Liver (tissue), 9 donors: Measurements from ENCODE around the gene GRID1. TPM values are rescaled to one million over a fixed set of nuclear protein-coding genes. Genes with fewer than 3 reads are reported as not detected.

ENCODE experiments used
- DNase-seq: peaks from one replicate; pipeline ENCODE4 v3.0.0-alpha.2; 2017; ENCODE audit warnings: low spot score
- H3K27ac ChIP-seq, 2 donors: one replicate each; pipeline ENCODE4 v1.7.0; 2013; ENCODE audit warnings: inconsistent platforms in 2 of 2, low read length in 2 of 2, control low read depth in 1 of 2, low read depth in 1 of 2, mild to moderate bottlenecking in 1 of 2
- H3K27me3 ChIP-seq, 4 donors: one replicate each; pipeline versions ENCODE4 v1.6.1 to v1.7.0; 2013; ENCODE audit warnings: low read length in 3 of 4, inconsistent platforms in 1 of 4, mild to moderate bottlenecking in 1 of 4, moderate library complexity in 1 of 4; ENCODE audit not compliant: control insufficient read depth in 4 of 4, insufficient read depth in 4 of 4
- H3K36me3 ChIP-seq, 4 donors: one replicate each; pipeline versions ENCODE4 v1.6.1 to v1.7.0; 2013; ENCODE audit warnings: low read length in 3 of 4, mild to moderate bottlenecking in 3 of 4, low read depth in 1 of 4, moderate library complexity in 1 of 4; ENCODE audit not compliant: control insufficient read depth in 4 of 4, insufficient read depth in 3 of 4
- H3K4me1 ChIP-seq, 4 donors: one replicate each; pipeline versions ENCODE4 v1.6.1 to v1.7.0; 2013; ENCODE audit warnings: low read length in 3 of 4, mild to moderate bottlenecking in 3 of 4, moderate library complexity in 1 of 4; ENCODE audit not compliant: control insufficient read depth in 4 of 4, insufficient read depth in 4 of 4
- H3K4me3 ChIP-seq, 3 donors: one replicate each; pipeline versions ENCODE4 v1.6.1 to v1.7.0; 2013; ENCODE audit warnings: low read length in 3 of 3, control low read depth in 1 of 3, low read depth in 1 of 3, mild to moderate bottlenecking in 1 of 3
- H3K9ac ChIP-seq, 2 donors: one replicate each; pipeline ENCODE4 v1.7.0; 2013; ENCODE audit warnings: low read length in 2 of 2, mild to moderate bottlenecking in 2 of 2, moderate library complexity in 2 of 2, control low read depth in 1 of 2, low read depth in 1 of 2
- H3K9me3 ChIP-seq, 4 donors: one replicate each; pipeline versions ENCODE4 v1.6.1 to v1.7.0; 2013; ENCODE audit warnings: low read length in 3 of 4; ENCODE audit not compliant: control insufficient read depth in 4 of 4
- ATF3 ChIP-seq: IDR thresholded peaks from 2 replicates; pipeline ENCODE4 v1.6.1; 2016; ENCODE audit warnings: antibody characterized with exemption
- EGR1 ChIP-seq, 2 donors: IDR thresholded peaks; 2 replicates each; pipeline ENCODE4 v1.6.1; 2016 to 2018; ENCODE audit warnings: antibody characterized with exemption in 2 of 2, low read depth in 2 of 2
- FOXA1 ChIP-seq: IDR thresholded peaks from 2 replicates; pipeline ENCODE4 v1.6.1; 2016; ENCODE audit warnings: antibody characterized with exemption
- FOXA2 ChIP-seq: IDR thresholded peaks from 2 replicates; pipeline ENCODE4 v1.6.1; 2016; ENCODE audit warnings: antibody characterized with exemption
- GABPA ChIP-seq, 2 donors: IDR thresholded peaks in 1 of 2; conservative IDR thresholded peaks in 1 of 2; 2 replicates each; pipeline ENCODE4 v1.6.1; 2016; ENCODE audit warnings: antibody characterized with exemption in 2 of 2, mild to moderate bottlenecking in 1 of 2, moderate library complexity in 1 of 2
- HNF4A ChIP-seq, 2 donors: conservative IDR thresholded peaks; 2 replicates each; pipeline ENCODE4 v1.6.1; 2016; ENCODE audit warnings: antibody characterized with exemption in 2 of 2, mild to moderate bottlenecking in 2 of 2
- HNF4G ChIP-seq: IDR thresholded peaks from 2 replicates; pipeline ENCODE4 v1.6.1; 2016; ENCODE audit warnings: antibody characterized with exemption
- JUND ChIP-seq, 2 donors: IDR thresholded peaks; 2 replicates each; pipeline ENCODE4 v1.6.1; 2016; ENCODE audit warnings: antibody characterized with exemption in 2 of 2
- MAX ChIP-seq: IDR thresholded peaks from 2 replicates; pipeline ENCODE4 v1.6.1; 2016; ENCODE audit warnings: antibody characterized with exemption
- NR2F2 ChIP-seq: IDR thresholded peaks from 2 replicates; pipeline ENCODE4 v1.6.1; 2016; ENCODE audit warnings: antibody characterized with exemption
- RAD21 ChIP-seq, 2 donors: IDR thresholded peaks; 2 replicates each; pipeline ENCODE4 v1.6.1; 2016; ENCODE audit warnings: antibody characterized with exemption in 2 of 2, mild to moderate bottlenecking in 2 of 2
- RXRA ChIP-seq, 2 donors: IDR thresholded peaks; 2 replicates each; pipeline ENCODE4 v1.6.1; 2017 to 2018; ENCODE audit warnings: antibody characterized with exemption in 2 of 2, mild to moderate bottlenecking in 1 of 2
- SP1 ChIP-seq: IDR thresholded peaks from 2 replicates; pipeline ENCODE4 v1.6.1; 2018; ENCODE audit warnings: antibody characterized with exemption, mild to moderate bottlenecking
- TAF1 ChIP-seq: conservative IDR thresholded peaks from 2 replicates; pipeline ENCODE4 v1.6.1; 2016; ENCODE audit warnings: antibody characterized with exemption, mild to moderate bottlenecking
- YY1 ChIP-seq: IDR thresholded peaks from 2 replicates; pipeline ENCODE4 v1.6.1; 2016; ENCODE audit warnings: antibody characterized with exemption, mild to moderate bottlenecking
- ZBTB33 ChIP-seq: IDR thresholded peaks from 2 replicates; pipeline ENCODE4 v1.6.1; 2016; ENCODE audit warnings: antibody characterized with exemption
- whole genome bisulfite sequencing: extraction: QIAGEN DNeasy Blood & Tissue Kit; methylation state at CpG from one replicate; pipeline ENCODE4 v1.1.7; 2013; 5-methylcytosine and 5-hydroxymethylcytosine counted together
- polyA plus RNA-seq, 2 donors: library from polyadenylated mRNA; stranded (reverse) in 1 of 2; unstranded in 1 of 2; fragments of 200-250 nt in 1 of 2; fragments of >200 nt in 1 of 2; fragmentation: Nextera tagmentation in 1 of 2; extraction: Ambion mirVana in 1 of 2; gene quantifications; one replicate each; pipeline versions ENCODE4 v1.2.1 to v1.2.3, GENCODE V29; 2013 to 2015
- total RNA-seq, 2 donors: library from RNA; depleted of rRNA; stranded (reverse); fragments of >200 nt; gene quantifications; one replicate each; pipeline ENCODE4 v1.2.3, GENCODE V29; 2014
- TF ChIP-seq, protein P1 (sequence below): fragments of 150-350 bp; IDR thresholded peaks from 2 replicates; pipeline ENCODE4 v1.5.1; 2017; ENCODE audit warnings: improper control_type of control experiment, low read depth, low read length; ENCODE audit not compliant: missing input control
- donor health status: healthy.
- donor health status: healthy.
- donor health status: healthy.
- donor health status: healthy.
- donor health status: healthy.

GRID1 gene
- total and polyA plus RNA-seq, 4 donors = 0.09 to 0.17 (median 0.14) TPM; not detected in 1

- H3K4me3 ChIP-seq = no peak overlapping the region
These were observed 165.7 kb downstream of the GRID1 start for GRCh38 chr10:86200867-86201266.

GRCh38 chr10:86200269-86200668, 166.3 kb downstream of the GRID1 start:
- no peaks in the 10 kb centered on the region for H3K9me3 ChIP-seq
- no peaks in the 10 kb centered on the region for H3K36me3 ChIP-seq
- H3K4me1 ChIP-seq = no peaks in the 10 kb centered on the region
- no peak for DNase-seq
- H3K9ac ChIP-seq = no peak overlapping the region
- no peaks in the 10 kb centered on the region for H3K27me3 ChIP-seq
- TF ChIP-seq MAX (no peak), GABPA (IDR thresholded peaks at IDR 0.05 in 1 of 2, conservative IDR thresholded peaks at IDR 0.05 in 1 of 2) (no peak), FOXA2 (no peak), SP1 (no peak), NR2F2 (no peak), HNF4G (no peak), TAF1 (no peak)
- no peak overlapping the region for H3K27ac ChIP-seq
- 79% methylated on average over 1 of the region's 1 CpG for WGBS
- no peak overlapping the region for H3K4me3 ChIP-seq

More at GRCh38 chr10:86200867-86201266, 165.7 kb downstream of the GRID1 start:
- Histone ChIP-seq H3K4me1 (peaks cover 0 to 3% (median 0%) of the 10 kb centered on the region in 4 donors), H3K9me3 (no peaks in the 10 kb centered on the region), H3K36me3 (no peaks in the 10 kb centered on the region), H3K27ac (no peak overlapping the region), H3K9ac (no peak overlapping the region), H3K27me3 (no peaks in the 10 kb centered on the region)
- no peak for DNase-seq
- WGBS = 58% methylated on average over 1 of the region's 1 CpG
- TF ChIP-seq SP1 = no peak
- no peak for TF ChIP-seq FOXA2
- no peak for TF ChIP-seq TAF1
- no peak for TF ChIP-seq HNF4A (conservative IDR thresholded peaks at IDR 0.05)
- no peak for TF ChIP-seq ATF3
- no peak for TF ChIP-seq FOXA1
- TF ChIP-seq GABPA (IDR thresholded peaks at IDR 0.05 in 1 of 2, conservative IDR thresholded peaks at IDR 0.05 in 1 of 2) = no peak
- TF ChIP-seq, protein P1, sequence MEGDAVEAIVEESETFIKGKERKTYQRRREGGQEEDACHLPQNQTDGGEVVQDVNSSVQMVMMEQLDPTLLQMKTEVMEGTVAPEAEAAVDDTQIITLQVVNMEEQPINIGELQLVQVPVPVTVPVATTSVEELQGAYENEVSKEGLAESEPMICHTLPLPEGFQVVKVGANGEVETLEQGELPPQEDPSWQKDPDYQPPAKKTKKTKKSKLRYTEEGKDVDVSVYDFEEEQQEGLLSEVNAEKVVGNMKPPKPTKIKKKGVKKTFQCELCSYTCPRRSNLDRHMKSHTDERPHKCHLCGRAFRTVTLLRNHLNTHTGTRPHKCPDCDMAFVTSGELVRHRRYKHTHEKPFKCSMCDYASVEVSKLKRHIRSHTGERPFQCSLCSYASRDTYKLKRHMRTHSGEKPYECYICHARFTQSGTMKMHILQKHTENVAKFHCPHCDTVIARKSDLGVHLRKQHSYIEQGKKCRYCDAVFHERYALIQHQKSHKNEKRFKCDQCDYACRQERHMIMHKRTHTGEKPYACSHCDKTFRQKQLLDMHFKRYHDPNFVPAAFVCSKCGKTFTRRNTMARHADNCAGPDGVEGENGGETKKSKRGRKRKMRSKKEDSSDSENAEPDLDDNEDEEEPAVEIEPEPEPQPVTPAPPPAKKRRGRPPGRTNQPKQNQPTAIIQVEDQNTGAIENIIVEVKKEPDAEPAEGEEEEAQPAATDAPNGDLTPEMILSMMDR = no peak
- no peak for TF ChIP-seq NR2F2
- TF ChIP-seq RAD21 (IDR thresholded peaks at IDR 0.05) = no peak
- no peak for TF ChIP-seq MAX
- TF ChIP-seq RXRA (IDR thresholded peaks at IDR 0.05) = no peak
- TF ChIP-seq ZBTB33 = no peak
- TF ChIP-seq EGR1 (IDR thresholded peaks at IDR 0.05; ENCODE audit: low read depth in 2 of 2) = no peak
- no peak for TF ChIP-seq YY1
- TF ChIP-seq JUND (IDR thresholded peaks at IDR 0.05) = no peak
- no peak for TF ChIP-seq HNF4G
